NCI-H345 (cell line): ENCODE data around the gene IQCN.
"Not testable (repeated sequence)": the region's sequence is repeated elsewhere in the genome, so short reads cannot be mapped to it uniquely, and the experiment has no call there.

Experiments
- DNase-seq: peaks from one replicate; lab custom pipeline; 2025; lab: John Stamatoyannopoulos, UW

Gene IQCN

DNA sequence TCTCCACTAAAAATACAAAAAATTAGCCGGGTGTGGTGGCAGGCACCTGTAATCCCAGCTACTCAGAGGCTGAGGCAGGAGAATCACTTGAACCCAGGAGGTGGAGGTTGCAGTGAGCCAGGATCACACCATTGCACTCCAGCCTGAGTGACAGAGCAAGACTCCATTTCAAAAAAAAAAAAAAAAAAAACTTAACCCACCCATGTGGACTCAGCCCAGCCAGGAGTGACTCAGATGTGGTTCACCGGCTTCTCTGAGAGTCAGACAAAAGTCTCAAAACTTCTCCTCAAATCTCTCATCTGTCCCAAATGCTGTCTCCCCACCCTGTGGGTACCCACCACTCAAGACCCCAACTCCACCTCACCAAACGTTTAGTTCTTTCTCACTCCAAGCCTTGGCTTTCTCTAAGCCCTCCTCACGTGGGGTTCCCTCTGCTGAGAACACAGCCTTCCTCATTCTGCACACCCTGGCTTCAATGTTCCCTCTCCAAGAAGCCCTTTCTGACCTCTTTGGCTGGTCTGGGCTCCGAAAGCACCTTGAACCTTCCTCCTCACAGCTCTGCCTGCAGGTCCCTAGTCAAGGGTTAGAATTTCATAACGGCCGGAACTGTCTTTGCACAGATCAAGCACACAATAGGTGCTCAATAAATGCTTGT lies 59.3 kb downstream of the IQCN start:
- no peak for DNase-seq

GRCh38 chr19:18211683-18212082 lies 62.6 kb downstream of the IQCN start:
- DNase-seq, result no peak

GRCh38 chr19:18209912-18210311 lies 64.3 kb downstream of the IQCN start:
- not testable (repeated sequence) for DNase-seq

DNA sequence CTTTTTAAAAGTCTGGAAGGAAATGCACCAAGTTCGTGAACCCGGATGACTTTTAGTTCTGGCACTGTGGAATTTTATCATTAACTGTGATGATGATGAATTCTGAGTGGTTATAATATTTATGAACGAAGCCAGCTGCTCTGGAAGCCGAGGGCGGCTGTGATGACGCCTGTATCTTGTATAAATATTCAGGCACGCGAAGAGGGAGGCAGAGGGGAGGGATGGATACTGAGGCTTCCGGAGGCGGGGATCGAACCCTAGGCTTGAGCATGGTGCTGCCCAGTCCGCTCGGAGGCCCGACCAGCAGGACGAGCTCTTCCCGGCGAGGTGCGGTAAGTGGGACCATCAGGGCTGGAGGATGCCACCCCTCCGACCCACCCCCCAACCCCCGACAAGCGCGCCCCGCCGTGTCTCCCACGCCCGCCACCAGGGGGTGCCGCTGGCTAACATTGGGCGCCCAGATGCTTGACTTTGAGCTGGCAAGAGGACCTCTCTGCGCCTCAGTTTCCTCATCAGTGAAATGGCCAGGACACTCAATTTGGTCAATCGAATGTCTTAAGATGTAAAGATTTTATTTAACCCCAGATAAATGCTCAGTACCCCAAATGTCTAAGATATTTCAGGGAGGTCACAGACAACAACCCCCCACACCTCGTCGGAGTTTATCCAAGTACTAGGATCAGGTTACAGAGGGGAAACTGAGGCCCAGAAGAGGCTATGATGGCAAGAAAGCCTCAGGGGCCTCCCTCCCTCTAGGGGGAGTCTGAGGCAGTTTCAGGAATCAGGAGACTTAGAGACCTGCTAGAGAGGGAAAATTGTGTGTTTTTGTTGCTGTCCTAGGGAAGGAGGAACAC lies 65.9 kb downstream of the IQCN start:
- DNase-seq, result no peak
